HG02884 (cell line): Measurements from ENCODE around the gene HS2ST1.
"Not testable (repeated sequence)": the region's sequence is repeated elsewhere in the genome, so short reads cannot be mapped to it uniquely, and the experiment has no call there.

Experiments
- ATAC-seq: cut with Tn5 transposase; IDR thresholded peaks from one replicate; pipeline ENCODE4 v1.9.1; 2021; ENCODE audit warnings: mild to moderate bottlenecking, moderate library complexity; ENCODE audit not compliant: unreplicated experiment

Gene HS2ST1

DNA sequence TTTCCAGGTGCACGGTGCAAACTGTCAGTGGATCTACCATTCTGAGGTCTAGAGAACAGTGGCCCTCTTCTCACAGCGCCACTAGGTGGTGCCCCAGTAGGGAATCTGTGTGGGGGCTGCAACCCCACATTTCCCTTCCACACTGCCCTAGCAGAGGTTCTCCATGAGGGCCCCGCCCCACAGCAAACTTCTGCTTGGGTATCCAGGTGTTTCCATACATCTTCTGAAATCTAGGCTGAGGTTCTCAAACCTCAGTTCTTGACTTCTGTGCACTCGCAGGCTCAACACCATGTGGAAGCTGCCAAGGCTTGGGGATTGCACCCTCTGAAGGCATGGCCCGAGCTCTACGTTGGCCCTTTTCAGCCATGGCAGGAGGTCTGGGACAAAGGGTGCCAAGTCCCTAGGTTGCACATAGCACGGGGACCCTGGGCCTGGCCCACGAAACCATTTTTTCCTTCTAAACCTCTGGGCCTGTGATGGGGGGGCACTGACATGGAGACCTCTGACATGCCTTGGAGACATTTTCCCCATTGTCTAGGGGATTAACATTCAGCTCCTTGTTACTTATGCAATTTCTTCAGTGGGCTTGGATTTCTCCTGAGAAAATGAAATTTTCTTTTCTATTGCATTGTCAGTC, 10.0 kb downstream of the HS2ST1 start:
- no peak for ATAC-seq

DNA sequence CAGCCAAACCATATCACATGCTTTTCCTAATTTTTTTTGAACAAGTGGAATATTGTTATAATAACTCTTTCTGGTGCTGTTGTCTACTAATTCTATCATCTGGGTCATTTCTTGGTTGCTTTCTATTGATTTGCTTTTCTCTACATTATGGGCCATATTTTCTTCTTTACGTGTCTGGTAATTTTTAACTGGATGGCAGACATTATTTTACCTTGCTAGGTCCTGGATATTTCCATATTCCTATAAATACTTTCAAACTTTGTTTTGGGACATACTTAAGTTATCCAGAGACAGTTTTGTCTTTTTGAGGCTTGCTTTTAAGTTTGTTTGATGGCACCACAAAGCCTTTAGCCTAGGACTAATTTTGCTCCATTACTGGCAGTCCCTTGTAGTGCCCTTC, 11.3 kb downstream of the HS2ST1 start:
- no peak for ATAC-seq

DNA sequence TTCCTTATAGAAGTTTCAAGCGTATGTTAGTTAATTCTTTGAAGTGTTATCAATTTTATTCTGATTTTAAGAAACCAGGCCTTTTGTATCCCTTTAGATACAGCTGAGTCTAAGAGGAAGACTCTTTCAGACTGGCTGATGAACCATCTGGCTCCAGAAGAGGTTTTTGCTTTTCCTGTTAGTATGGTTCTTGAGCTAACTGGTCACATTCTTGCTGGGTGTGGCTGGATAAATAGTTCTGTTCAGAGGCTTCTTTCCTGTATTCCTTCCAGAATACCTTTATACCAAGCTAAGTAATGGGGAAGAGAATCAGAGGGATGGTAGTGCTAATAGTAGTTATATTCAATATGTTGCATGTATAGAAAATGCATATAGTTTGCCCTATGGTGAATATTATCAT, 12.4 kb downstream of the HS2ST1 start:
- ATAC-seq, result no peak

DNA sequence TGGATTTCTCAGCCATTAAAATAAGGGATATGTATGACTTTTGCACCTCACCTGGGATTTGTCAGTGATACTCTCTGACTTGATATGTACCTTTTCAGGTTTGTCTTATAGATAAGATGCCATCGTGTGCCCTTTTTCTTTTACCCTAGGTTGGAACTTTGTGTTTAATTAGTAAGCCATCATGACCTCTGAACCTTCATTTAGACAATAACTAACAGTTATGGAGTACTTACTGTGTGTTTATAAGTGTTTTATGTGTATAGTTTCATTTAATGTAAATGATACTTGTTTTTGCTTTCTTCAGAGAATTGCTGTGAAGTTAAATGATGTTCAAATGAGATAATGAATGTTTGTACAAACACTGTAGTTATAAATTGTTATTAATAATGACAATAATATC, 14.4 kb downstream of the HS2ST1 start:
- no peak for ATAC-seq

DNA sequence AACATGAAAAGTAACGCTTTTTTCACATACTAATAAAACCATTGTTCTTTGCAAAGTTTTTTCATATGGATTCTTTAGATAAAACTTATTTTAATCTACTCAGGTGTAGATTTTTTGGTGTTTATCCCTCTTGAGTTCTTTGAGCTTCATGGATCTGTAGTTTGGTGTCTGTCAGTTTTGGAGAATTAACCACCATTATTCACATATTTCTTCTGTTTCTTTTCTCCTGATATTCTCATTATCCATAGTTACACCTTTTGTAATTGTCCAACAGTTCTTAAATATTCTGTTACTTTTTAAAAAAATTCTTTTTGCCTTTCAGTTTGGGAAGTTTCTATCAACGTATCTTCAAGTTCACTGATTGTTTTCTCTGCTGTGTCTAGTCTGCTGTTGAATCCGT, 18.6 kb downstream of the HS2ST1 start:
- no peak for ATAC-seq

DNA sequence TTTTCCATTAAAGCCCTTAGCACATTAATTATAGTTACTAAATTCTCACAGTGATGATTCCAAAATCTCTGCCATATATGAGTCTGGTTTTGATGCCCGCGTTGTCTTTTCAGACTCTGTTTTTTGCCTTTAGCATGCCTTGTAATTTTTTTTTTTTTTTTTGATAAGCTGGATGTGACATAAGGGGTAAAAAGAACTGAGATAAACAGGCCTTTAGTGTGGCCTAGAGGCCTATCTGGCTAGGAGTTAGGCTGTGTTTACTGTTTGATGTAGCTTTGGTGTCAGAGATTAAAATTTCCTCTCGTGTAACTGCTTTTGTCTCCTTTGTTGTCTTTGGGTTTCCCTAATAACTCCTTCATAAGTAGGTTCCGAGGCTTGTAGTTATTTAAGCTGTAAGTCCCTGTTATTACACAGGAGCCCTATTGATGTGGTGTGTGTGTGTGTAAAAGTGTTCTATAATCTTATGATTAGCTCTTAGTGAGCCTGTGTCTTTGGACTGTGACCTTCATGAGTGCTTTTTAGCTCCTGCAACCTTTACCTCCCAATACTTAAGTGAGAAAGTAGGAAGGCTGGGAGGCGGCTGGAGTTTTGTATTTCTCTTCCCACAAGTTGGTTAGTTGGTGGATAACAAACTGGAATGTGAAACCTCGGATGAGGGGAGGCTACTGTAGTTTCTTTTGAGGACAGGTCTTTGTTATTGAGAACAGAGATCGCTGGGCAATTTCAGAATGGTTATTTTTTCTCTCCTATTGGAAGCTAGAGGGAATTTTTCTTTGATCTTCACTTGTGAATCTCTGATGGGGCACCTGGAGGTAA, 19.3 kb downstream of the HS2ST1 start:
- ATAC-seq, result no peak

DNA sequence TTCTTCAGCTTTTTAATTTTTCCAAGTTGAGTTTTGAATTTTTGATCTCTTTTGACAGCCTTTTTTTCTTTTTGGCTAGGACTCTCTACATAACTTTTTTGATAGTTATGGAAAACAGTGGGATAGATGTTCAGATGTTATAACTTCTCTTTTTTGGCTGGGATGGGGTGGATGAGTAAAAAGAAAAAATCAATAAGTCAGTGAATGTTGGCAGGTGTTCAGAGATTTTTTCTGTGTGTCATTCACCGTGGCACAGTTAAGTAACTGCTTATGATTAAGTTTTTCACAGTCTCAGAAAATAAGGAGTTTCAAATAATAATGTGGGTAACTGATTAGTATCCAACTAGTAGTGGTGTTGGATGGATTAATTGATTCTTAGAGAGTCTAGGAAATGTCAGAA, 24.0 kb downstream of the HS2ST1 start:
- no peak for ATAC-seq

DNA sequence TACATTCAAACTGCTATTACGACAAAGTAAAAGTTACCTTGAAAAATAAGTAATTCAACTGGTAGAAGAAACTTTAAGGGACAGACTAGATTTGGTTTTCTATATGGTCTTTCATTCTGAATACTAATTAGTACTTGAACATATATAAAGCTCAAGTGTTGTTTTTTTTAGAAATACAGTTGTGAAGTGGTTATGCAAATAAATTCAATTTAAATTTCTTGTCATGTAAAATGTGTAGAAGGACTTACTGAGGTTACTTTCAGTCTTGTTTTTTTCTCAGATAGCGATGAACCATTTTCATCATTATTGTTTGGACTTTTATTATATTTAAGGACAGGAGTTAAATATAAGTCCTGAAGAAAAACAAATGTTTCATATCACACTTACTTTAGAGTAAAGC, 24.4 kb downstream of the HS2ST1 start:
- no peak for ATAC-seq

DNA sequence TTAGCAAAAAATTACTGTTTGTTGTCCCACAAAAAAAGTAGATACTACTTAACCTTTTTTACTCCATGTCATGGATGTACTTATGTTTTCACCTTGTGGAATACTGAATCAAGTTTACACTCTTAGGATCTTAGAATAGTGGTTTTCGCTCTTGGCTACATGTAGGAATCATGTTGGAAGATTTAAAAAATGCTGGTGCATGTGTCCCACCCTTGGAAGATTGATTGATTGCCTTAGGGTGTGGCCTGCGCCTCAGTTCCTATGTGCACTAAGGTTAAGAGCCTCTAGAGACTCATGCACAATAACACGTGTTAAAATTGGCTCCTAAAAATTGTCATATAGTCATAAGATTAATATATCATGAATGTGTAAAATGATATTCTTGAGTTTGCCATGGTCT, 25.0 kb downstream of the HS2ST1 start:
- no peak for ATAC-seq

DNA sequence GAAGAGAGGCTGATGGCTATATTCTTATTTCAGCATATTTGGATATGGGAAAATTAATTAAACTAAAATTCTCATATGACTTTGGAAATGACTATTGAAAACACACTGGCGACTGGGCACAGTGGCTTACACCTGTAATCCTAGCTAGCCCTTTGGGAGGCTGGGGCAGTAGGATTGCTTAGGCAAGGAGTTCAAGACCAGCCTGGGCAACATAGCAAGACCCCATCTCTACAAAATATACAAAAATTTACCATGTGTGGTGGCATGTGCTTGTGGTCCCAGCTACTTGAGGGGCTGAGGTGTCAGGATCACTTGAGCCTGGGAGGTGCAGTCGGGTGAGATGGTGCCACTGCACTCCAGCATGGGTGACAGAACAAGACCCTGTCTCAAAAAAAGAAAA, 26.2 kb downstream of the HS2ST1 start:
- ATAC-seq, result no peak

DNA sequence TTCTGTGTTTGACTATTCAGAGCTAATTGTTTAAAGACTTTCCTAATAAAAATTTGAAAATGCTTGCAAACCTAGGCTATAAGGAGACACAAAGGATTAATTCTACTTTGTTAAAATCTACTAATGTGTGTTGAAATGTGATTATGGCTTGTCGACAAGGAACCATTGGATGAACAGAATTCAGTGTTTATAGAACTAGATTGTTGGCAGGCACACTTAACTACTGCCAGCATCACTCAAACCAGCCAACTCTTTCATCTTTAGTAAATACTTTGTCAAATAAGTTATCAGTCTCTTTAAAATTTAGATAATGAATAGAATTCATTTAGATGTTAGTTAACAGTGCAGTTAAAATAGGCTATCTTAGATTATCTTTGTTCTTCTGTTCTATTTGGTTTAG, 27.6 kb downstream of the HS2ST1 start:
- no peak for ATAC-seq

DNA sequence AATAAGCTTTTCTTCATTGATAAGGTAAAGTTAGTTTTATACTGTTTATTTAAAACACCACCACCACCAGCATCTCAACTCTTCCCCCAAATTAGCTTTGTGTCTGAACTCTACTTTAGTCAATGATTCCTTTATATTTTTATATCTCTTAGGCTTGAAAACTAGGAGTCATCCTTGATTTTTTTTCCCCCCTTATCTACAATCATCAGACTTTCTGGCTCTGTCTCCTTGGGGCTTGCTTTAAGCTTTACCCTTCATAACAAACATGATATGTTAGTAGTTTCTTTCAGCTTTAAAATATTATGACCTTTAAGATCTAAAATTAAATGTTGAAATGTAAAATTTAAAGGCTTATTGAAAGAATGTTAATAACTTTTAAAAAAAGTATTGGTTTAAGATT, 28.3 kb downstream of the HS2ST1 start:
- ATAC-seq, result no peak

DNA sequence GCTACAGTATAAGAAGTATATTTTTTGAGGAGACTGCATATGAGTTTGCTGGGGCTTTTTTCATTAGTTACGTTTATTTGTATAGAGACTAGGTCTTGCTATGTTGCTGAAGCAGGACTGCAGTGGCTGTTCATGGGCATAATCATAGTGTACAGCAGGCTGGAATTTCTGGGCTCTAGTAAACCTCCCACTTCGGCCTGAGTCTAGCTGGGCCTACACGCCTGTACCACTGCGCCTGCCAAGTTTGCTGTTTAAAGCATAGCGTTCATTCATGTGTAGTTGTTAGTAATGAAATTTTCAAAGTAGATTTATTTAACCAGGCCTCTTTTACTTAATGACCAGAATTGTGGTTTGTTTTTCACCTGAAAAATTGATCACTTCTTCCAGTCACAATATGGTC, 33.8 kb downstream of the HS2ST1 start:
- no peak for ATAC-seq

DNA sequence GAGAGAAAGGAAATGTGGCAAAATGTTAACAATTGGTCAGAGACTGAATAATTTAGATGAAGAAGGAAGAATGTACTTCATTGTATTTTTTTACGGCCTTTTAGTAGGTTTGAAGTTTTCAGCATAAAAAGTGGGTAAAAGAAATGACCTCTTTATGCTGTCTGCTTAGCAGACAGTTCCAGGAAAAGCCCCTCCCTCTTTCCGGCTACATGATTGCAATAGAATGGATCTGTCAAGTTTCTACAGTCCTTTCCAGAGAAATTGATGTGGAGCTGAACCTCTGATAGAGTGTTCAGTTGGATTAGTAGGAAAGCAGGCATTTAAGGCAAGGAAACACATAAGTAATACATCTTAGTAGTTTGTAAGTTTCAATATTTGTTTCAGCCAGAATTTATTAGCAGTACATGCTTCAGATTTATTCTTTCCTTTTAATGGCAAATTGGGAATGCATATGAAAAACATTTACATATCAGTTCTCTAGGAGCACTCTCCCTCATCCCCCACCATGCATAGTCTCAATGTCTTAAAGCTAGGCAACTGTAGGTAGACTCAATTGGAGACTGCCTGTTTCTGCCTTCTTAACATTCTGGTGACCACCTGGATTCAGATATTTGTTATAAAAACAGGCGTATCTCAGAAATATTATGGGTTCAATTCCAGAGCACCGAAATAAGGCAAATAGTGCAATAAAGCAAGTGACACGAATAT, 36.4 kb downstream of the HS2ST1 start:
- ATAC-seq, result no peak

DNA sequence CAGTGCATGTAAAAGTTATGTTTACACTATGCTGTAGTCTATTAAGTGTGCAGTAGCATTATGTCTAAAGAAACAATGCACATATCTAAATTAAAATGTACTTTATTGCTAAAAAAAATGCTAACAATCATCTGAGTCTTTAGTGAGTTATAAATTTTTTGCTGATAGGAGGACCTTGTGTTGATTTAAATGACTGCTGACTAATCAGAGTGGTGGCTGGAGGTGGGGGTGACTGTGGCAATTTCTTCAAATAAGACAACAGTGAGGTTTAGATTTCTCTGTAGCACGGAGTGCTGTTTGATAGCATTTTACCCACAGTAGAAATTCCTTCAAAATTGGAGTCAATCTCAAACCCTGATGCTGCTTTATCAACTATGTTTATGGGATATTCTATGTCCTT, 37.0 kb downstream of the HS2ST1 start:
- no peak for ATAC-seq

DNA sequence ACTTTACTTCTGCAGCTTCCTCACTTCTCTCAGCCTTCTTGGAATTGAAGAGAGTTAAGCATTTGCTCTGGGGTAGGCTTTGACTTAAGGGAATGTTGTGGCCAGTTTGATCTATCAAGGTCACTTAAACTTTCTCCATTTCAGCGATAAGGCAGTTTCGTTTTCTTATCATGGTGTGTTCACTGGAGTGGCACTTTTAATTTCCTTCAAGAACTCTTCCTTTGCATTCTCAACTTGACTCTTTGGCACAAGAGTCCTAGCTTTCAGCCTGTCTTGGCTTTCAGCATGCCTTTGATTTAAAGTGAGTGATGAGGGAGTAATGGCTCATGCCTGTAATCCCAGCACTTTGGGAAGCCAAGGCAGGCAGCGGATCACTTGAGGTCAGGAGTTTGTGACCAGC, 38.7 kb downstream of the HS2ST1 start:
- ATAC-seq, result no peak

DNA sequence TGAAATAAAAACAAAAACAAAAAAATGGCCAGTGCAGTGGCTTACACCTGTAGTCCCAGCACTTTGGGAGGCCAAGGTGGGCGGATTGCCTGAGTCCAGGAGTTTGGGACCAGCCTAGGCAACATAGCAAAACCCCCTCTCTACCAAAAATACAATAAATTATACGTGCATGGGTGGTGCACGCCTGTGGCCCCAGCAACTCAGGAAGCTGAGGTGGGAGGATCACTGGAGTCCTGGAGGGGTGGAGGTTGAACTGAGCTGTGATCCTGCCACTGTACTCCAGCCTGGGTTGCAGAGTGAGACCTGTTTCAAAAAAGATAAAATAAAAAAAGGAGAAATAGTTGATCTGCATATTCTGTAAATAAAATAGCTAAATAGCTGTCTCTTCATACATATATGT, 41.2 kb downstream of the HS2ST1 start:
- no peak for ATAC-seq

DNA sequence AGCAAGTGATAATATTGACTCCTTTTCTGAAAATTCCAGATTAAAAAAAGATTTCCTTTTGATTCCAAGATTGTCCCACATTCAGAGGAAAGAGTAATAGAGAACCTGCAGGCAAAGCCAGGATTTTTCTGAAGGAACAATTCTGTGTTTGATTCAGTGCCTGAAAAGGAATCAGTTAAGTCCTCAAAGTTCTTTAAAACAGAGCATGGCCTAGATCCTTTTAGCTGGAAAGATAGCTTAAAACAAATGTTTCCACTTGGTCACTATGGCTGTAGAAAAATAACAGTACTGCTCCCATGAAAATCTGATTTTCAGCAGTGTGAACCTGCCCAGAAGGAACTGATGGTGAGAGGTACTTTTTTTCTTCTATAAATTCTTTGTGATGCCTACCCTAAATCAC, 41.8 kb downstream of the HS2ST1 start:
- no peak for ATAC-seq

DNA sequence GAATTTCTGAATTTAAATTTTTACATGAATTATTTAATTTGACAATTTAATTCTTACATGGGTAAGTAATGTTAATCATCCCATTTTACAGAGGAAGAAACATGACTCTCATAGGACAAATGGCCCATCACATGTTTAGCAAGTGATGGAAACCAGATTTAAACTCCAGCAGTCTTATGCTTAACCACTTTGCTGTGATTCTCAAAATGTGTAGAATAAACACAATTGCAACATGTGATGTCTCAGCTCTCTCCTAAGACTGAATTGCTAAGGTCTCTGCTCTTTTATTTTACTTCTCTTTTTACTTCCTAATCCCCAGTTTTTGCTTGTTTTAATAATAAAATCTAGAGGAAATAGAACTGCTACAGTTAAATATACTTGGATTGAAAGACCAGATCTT, 42.8 kb downstream of the HS2ST1 start:
- ATAC-seq, result no peak

DNA sequence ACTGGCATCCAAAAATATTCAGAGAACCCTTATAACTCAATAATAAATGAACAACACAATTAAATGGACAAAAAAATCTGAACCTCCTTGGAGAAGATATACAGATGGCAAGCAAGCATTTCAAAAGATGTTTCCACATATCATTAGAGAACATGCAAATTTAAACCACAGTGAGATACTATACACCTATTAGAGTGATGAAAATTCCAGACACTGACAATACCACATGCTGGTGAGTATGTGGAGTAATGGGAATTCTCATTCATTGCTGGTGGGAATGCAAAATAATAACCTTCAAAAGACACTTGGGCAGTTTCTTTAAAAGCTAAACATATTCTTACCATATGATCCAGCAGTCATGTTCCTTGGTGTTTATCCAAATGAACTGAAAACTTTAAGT, 46.1 kb downstream of the HS2ST1 start:
- no peak for ATAC-seq

DNA sequence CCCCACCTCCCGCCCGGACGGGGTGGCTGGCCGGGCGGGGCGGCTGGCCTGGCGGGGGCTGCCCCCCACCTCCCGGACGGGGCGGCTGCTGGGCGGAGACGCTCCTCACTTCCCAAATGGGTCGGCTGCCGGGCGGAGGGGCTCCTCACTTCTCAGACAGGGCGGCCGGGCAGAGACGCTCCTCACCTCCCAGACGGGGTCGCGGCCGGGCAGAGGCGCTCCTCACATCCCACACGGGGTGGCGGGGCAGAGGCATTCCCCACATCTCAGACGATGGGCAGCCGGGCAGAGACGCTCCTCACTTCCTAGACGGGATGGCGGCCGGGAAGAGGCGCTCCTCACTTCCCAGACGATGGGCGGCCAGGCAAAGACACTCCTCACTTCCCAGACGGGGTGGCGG, 49.4 kb downstream of the HS2ST1 start:
- ATAC-seq, result not testable (repeated sequence)
